Activated T-cell treated with anti-CD3 and anti-CD28 coated beads, Interleukin-2, amount 50 U/mL, for 72 hours (primary cell): ENCODE data around the gene MBP. TPM values are rescaled to one million over a fixed set of nuclear protein-coding genes. Genes with fewer than 3 reads are reported as not detected.

ENCODE experiments used
- ATAC-seq, 2 donors: fragments of 150-1000 bp; cut with Tn5 transposase; replicated peaks in 1 of 2; 2 replicates each; pipeline ENCODE4 v1.10.0; 2021; ENCODE audit warnings: moderate library complexity in 2 of 2, mild to moderate bottlenecking in 1 of 2
- DNase-seq, 2 donors: peaks; one replicate each; pipeline ENCODE4 v3.0.0; 2021 to 2022; ENCODE audit warnings: mixed read lengths in 1 of 2
- H3K27ac Mint-ChIP-seq: one replicate; pipeline ENCODE4 v1.8.0; 2022; ENCODE audit warnings: mild to moderate bottlenecking, moderate library complexity, mixed read lengths
- H3K27me3 Mint-ChIP-seq: one replicate; pipeline ENCODE4 v1.8.0; 2022; ENCODE audit warnings: low read depth, mixed read lengths
- H3K36me3 Mint-ChIP-seq, 2 donors: one replicate each; pipeline ENCODE4 v1.8.0; 2022; ENCODE audit warnings: mixed read lengths in 2 of 2, mild to moderate bottlenecking in 1 of 2; ENCODE audit not compliant: insufficient read depth in 2 of 2
- H3K4me1 Mint-ChIP-seq: one replicate; pipeline ENCODE4 v1.8.0; 2022; ENCODE audit warnings: low read depth, mixed read lengths
- H3K4me3 Mint-ChIP-seq, 2 donors: one replicate each; pipeline ENCODE4 v1.8.0; 2022; ENCODE audit warnings: mild to moderate bottlenecking in 2 of 2, mixed read lengths in 2 of 2, moderate library complexity in 2 of 2
- H3K9me3 Mint-ChIP-seq, 2 donors: one replicate each; pipeline ENCODE4 v1.8.0; 2022; ENCODE audit warnings: mixed read lengths in 2 of 2
- total RNA-seq, 2 donors: library from RNA; stranded (reverse); gene quantifications; one replicate each; pipeline ENCODE4 v1.2.3, GENCODE V29; 2022

Gene MBP
- total RNA-seq, result 100 to 1,000 TPM; 101 to 107 TPM

DNA sequence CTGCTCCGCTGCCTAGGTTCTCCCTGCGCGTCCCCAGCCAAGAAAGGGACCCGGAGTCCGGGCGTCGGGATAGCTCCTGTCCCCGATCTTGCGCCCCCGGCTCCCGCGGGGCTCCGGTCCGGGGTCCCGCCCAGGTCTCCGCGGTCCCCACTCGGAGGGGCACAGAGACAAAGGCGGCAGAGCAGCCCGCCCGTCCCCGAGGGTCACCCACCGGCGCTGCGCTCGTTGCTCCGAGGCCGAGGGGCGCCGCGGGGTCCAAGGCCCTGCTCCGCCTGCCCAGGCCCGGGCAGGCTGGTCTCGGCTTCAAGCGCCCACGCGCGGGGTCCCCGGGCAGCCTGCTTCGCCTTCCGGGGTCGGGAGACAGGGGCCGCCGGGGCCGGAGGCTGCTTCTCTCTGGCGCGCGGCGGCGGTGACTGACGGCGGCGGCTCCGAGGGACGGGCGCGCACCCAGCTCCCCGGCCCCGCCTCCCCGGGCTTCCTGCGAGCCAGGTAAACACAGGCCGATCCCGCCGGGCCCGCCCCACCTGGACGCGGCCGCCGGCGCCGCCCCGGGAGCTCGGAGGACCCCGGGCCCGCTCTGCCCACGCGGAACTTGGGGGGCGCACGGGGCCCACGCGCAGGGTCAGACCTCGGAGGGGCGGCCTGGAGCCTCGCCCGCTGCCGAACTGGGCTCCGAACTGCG lies at the start of gene MBP:
TSS of gene MBP (minus strand) at position 415 of the 682 bp plus-strand sequence. CDS start 27,522 bp downstream, outside the sequence.
- DNase-seq (peak; percentile 72 to 85), ATAC-seq (peak; percentile 64 to 65)
- Mint-ChIP-seq H3K27me3 (no peaks in the 10 kb centered on the region), H3K9me3 (no peaks in the 10 kb centered on the region), H3K4me1 (peaks cover 66% of the 10 kb centered on the region), H3K27ac (peak within 1 kb of the TSS; percentile 94), H3K36me3 (peaks cover 13 to 17% of the 10 kb centered on the region in 2 donors), H3K4me3 (peak within 1 kb of the TSS; percentile 96 to 100)

DNA sequence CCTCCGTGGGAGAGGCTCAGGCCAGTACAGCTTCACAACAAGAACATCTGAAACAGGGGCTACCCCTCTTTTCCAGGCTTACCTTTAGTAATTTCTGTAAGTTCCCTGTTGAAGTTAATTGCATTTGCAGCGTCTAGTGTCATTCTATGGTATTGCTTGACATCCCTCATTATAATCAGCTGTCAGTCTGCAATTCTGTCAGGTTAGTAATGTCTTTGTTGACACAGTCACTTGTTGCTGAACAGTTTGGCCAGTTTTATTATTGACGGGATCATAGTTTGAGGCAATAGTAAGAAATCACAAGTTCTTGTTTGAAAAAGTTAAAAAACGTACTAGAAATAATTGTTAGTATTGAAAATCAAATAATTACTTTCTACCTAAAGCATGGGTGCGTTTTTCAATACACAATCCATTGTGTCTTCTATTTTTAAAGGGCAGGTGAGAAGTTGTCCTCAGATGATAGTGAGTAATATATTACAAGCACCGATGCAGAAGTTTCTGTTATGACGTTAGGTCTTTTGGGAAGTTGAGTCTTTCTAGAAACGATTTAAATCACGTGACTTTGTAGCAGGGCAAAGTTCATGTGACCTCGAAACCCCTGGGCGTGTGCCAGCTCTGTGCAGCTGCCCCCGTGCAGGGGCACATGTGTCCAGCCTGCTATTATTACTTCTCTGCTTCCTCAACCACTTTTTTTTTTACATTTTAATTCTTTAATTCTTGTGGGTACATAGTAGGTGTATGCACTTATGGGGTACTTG lies 49.5 kb upstream of the MBP start:
- no peaks in the 10 kb centered on the region for H3K36me3 Mint-ChIP-seq
- no peaks in the 10 kb centered on the region for H3K27me3 Mint-ChIP-seq
- no peak overlapping the region for H3K27ac Mint-ChIP-seq
- H3K4me3 Mint-ChIP-seq, result no peak overlapping the region
- no peaks in the 10 kb centered on the region for H3K4me1 Mint-ChIP-seq
- ATAC-seq, result no peak
- DNase-seq, result no peak
- no peaks in the 10 kb centered on the region for H3K9me3 Mint-ChIP-seq

GRCh38 chr18:77178559-77178958 lies 46.0 kb upstream of the MBP start:
- ATAC-seq, result no peak
- Mint-ChIP-seq H3K4me1 (no peaks in the 10 kb centered on the region), H3K27me3 (no peaks in the 10 kb centered on the region), H3K9me3 (no peaks in the 10 kb centered on the region), H3K27ac (no peak overlapping the region), H3K36me3 (no peaks in the 10 kb centered on the region), H3K4me3 (no peak overlapping the region)
- no peak for DNase-seq

- ATAC-seq, result no peak
- Mint-ChIP-seq H3K9me3 (no peaks in the 10 kb centered on the region), H3K4me1 (no peaks in the 10 kb centered on the region), H3K36me3 (no peaks in the 10 kb centered on the region), H3K4me3 (no peak overlapping the region), H3K27me3 (no peaks in the 10 kb centered on the region), H3K27ac (no peak overlapping the region)
- DNase-seq, result no peak
These were observed 44.4 kb upstream of the MBP start for GRCh38 chr18:77177009-77177408.

- H3K4me3 Mint-ChIP-seq, result no peak overlapping the region
- no peak for ATAC-seq
- H3K36me3 Mint-ChIP-seq, result no peaks in the 10 kb centered on the region
- no peaks in the 10 kb centered on the region for H3K4me1 Mint-ChIP-seq
- no peak for DNase-seq
- no peaks in the 10 kb centered on the region for H3K9me3 Mint-ChIP-seq
- no peaks in the 10 kb centered on the region for H3K27me3 Mint-ChIP-seq
- no peak overlapping the region for H3K27ac Mint-ChIP-seq
These were observed 40.9 kb upstream of the MBP start for GRCh38 chr18:77173275-77174030.

DNA sequence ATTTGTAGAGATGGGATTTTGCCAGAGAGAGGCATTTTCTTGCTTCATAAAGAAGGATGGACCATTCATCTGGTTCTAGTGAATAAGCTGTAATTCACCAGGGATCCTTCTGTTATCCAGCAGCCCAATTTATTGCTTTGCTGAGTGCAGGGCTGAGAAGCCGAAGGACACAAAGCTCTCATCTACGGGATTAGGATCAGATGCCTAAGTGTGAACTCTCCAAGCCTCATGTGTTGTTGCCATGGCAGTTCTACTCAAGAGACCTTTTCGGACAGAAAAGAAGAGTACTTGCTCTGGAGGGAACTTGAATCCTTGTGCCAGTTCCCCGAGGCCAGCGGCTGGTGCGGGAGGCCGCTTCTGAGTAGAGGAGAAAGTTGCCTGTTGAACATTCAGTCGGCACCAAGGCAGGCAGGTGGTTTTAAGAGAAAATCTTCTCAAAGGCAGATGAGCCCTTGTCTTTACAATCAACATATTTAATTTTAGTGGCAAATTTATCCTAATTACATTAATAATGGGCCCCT lies 38.4 kb upstream of the MBP start:
- Mint-ChIP-seq H3K27me3 (peaks cover 5% of the 10 kb centered on the region), H3K36me3 (no peaks in the 10 kb centered on the region), H3K27ac (no peak overlapping the region), H3K4me3 (no peak overlapping the region), H3K9me3 (no peaks in the 10 kb centered on the region), H3K4me1 (no peaks in the 10 kb centered on the region)
- no peak for DNase-seq
- no peak for ATAC-seq

GRCh38 chr18:77168811-77169311 lies 36.3 kb upstream of the MBP start:
- Mint-ChIP-seq H3K4me3 (no peak overlapping the region), H3K27ac (no peak overlapping the region), H3K27me3 (peaks cover 5% of the 10 kb centered on the region), H3K36me3 (no peaks in the 10 kb centered on the region), H3K4me1 (no peaks in the 10 kb centered on the region), H3K9me3 (no peaks in the 10 kb centered on the region)
- ATAC-seq (no peak), DNase-seq (no peak)

GRCh38 chr18:77167251-77167650 lies 34.7 kb upstream of the MBP start:
- Mint-ChIP-seq H3K9me3 (no peaks in the 10 kb centered on the region), H3K4me1 (no peaks in the 10 kb centered on the region), H3K27me3 (peaks cover 5% of the 10 kb centered on the region), H3K36me3 (no peaks in the 10 kb centered on the region), H3K4me3 (no peak overlapping the region), H3K27ac (no peak overlapping the region)
- DNase-seq (no peak), ATAC-seq (no peak)

DNA sequence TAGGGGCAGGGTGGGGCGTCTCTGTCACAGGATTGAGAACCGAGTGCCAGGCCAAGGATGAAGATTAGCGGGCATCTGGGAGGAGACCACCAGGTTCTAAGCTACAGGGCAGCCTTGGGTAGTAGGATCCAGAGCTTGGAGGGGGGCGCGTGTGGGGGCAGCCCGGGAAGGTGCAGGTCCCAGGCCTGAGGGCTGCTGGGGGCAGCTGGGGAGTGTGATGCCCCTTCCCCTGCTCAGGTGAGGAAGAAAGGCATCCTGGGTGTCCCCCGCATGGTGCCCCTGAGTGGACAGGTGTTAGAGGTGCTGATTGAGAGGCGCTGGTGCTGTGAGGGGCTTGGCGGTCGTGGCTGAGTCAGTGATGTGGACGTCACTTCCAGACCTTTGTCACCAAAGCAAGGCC lies 33.9 kb upstream of the MBP start:
- DNase-seq (no peak), ATAC-seq (no peak)
- Mint-ChIP-seq H3K4me1 (no peaks in the 10 kb centered on the region), H3K9me3 (no peaks in the 10 kb centered on the region), H3K4me3 (no peak overlapping the region), H3K27ac (no peak overlapping the region), H3K27me3 (peaks cover 5% of the 10 kb centered on the region), H3K36me3 (no peaks in the 10 kb centered on the region)

DNA sequence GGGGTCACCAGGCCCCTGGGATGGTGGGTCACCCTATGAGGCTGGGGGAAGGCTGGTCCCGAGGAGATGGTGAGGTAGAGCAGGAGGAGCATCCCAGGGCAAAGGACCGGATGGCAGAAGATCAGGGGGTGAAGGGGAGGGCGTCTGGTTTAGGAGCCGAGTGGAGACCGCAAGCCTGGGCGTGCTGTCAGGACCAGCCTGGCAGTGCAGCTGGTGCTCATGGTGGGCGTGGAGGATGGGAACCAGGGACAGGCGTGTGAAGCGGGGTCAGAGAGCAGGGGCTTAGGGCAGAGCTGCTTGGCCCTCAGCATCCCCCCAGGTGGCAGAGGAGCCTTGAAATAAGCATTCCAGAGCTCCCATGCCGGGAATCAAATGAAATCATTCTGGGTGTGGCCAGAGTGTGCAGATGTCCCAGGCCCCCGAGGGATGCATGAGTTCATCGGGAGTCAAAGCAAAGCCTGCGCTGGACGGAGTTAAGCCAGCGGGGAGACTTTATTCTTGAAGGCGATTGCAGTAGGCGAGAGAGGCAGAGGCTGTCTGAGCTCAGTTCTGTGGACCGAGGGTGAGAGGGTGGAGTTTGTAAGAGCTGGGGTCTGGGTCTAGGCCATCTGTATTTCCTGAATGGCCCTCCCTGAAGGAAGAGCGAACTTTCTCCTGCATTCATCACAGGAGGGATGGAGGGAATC lies 33.1 kb upstream of the MBP start:
- ATAC-seq (no peak), DNase-seq (no peak)
- H3K36me3 Mint-ChIP-seq, result no peaks in the 10 kb centered on the region
- H3K4me3 Mint-ChIP-seq, result no peak overlapping the region
- no peaks in the 10 kb centered on the region for H3K9me3 Mint-ChIP-seq
- no peak overlapping the region for H3K27ac Mint-ChIP-seq
- H3K4me1 Mint-ChIP-seq, result no peaks in the 10 kb centered on the region
- peaks cover 5% of the 10 kb centered on the region for H3K27me3 Mint-ChIP-seq

DNA sequence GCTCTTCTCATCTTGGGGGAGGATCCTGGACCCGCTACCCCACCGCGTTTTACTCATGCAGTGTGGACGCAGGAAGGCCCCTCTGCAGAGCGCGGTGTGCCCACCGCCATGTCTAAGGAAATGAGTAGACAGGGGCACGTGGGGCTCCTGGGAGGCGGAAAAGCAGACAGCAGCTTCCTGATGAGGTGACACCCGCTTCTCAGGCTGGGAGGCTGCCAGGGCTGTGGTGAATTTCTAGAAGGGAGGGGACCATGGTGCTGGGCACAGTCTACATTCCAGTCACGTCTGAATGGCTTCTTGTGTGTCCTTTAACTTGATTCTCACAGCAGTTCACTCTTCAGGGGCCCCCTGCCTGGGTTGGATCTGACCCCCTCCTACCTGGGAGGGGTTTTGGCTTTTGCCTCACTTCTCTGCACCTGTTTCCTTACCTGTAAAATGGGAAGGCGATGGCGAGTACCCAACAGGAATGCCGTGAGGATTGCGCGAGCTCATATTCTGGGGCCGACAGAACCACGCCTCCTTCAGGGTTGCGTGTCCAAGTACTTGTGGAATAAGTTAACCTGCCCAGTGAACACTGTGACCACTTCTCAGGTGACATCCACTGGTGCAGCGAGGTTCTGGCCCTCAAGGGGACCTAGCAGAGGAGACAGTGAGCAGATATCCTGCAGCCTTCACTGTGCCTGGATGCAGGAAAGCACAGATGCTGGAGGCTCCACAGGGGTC lies 32.3 kb upstream of the MBP start:
- no peaks in the 10 kb centered on the region for H3K4me1 Mint-ChIP-seq
- no peak for DNase-seq
- H3K9me3 Mint-ChIP-seq, result no peaks in the 10 kb centered on the region
- H3K27ac Mint-ChIP-seq, result no peak overlapping the region
- no peak overlapping the region for H3K4me3 Mint-ChIP-seq
- H3K36me3 Mint-ChIP-seq, result no peaks in the 10 kb centered on the region
- ATAC-seq, result no peak
- peaks cover 5% of the 10 kb centered on the region for H3K27me3 Mint-ChIP-seq

- Mint-ChIP-seq H3K9me3 (no peaks in the 10 kb centered on the region), H3K27me3 (peaks cover 5% of the 10 kb centered on the region), H3K4me3 (no peak overlapping the region), H3K36me3 (no peaks in the 10 kb centered on the region), H3K27ac (no peak overlapping the region), H3K4me1 (no peaks in the 10 kb centered on the region)
- ATAC-seq, result no peak
- no peak for DNase-seq
These were observed 31.4 kb upstream of the MBP start for GRCh38 chr18:77164026-77164425.
